Upper lobe of right lung (tissue), 1 donor: Measurements from ENCODE around the gene CAMTA1. TPM values are rescaled to one million over a fixed set of nuclear protein-coding genes. Genes with fewer than 3 reads are reported as not detected.

Source experiments
- ATAC-seq: fragments of 200-7000 bp; cut with Tn5 transposase; one replicate; pipeline ENCODE4 v1.9.1; 2020; ENCODE audit warnings: mild to moderate bottlenecking, moderate library complexity
- DNase-seq: peaks from one replicate; pipeline ENCODE4 v3.0.0-alpha.2; 2020
- H3K27ac ChIP-seq: fragments of 200-600 bp; one replicate; pipeline ENCODE4 v1.8.0; 2022
- H3K27me3 ChIP-seq: fragments of 200-600 bp; one replicate; pipeline ENCODE4 v1.8.0; 2022; ENCODE audit warnings: mild to moderate bottlenecking
- H3K36me3 ChIP-seq: fragments of 200-600 bp; one replicate; pipeline ENCODE4 v1.8.0; 2022
- H3K4me1 ChIP-seq: fragments of 200-600 bp; one replicate; pipeline ENCODE4 v1.8.0; 2022
- H3K4me3 ChIP-seq: fragments of 200-600 bp; one replicate; pipeline ENCODE4 v1.8.0; 2022; ENCODE audit warnings: mild to moderate bottlenecking
- H3K9me3 ChIP-seq: fragments of 200-600 bp; one replicate; pipeline ENCODE4 v1.8.0; 2022
- intact Hi-C: fragments of 100-400 bp; cut with DNase I; formaldehyde crosslinking; loops from one replicate; pipeline ENCODE4 v1.11.0; 2022
- total RNA-seq: library from RNA; stranded (reverse); fragmentation: NEBNext Ultra II Directional; extraction: Animal tissue kit (Norgen Biotek cat#: 25700); gene quantifications from one replicate; pipeline ENCODE4 v1.2.1, GENCODE V29; 2021
- TF ChIP-seq, protein P1 (sequence below): fragments of 200-600 bp; IDR thresholded peaks from one replicate; pipeline ENCODE4 v1.8.0; 2022; ENCODE audit warnings: antibody characterized with exemption
- donor health status: DM: no; HTN: yes; CAD: no; lungs with severe emphysema.

Gene CAMTA1
- total RNA-seq, 1 donor from 2014 or later, result 63.4 TPM

DNA sequence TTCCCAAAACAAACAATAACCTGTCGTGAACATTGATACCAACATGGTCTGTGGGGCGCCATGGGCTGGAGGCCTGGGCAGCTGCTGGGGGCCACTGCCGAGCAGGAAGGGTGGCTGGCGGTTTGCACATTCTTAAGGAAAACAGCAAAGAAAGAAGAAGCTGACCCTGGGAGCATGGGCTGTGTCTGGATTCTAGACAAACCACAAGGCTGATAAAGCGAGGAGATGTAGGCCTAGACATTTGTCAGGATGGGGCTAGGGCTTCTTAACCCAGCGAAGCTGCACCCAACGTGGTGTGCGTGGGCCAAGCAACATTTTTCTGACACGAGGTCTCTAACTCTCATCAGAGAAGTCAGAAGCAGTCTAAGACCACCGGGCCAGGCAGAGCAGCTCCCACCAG is 663.7 kb downstream of the CAMTA1 start:
- no peaks in the 10 kb centered on the region for H3K36me3 ChIP-seq
- no peak for ATAC-seq
- no peak overlapping the region for H3K27ac ChIP-seq
- H3K27me3 ChIP-seq, result no peaks in the 10 kb centered on the region
- no peaks in the 10 kb centered on the region for H3K9me3 ChIP-seq
- TF ChIP-seq, protein P1, sequence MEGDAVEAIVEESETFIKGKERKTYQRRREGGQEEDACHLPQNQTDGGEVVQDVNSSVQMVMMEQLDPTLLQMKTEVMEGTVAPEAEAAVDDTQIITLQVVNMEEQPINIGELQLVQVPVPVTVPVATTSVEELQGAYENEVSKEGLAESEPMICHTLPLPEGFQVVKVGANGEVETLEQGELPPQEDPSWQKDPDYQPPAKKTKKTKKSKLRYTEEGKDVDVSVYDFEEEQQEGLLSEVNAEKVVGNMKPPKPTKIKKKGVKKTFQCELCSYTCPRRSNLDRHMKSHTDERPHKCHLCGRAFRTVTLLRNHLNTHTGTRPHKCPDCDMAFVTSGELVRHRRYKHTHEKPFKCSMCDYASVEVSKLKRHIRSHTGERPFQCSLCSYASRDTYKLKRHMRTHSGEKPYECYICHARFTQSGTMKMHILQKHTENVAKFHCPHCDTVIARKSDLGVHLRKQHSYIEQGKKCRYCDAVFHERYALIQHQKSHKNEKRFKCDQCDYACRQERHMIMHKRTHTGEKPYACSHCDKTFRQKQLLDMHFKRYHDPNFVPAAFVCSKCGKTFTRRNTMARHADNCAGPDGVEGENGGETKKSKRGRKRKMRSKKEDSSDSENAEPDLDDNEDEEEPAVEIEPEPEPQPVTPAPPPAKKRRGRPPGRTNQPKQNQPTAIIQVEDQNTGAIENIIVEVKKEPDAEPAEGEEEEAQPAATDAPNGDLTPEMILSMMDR, result no peak
- no peak for DNase-seq
- intact Hi-C loops, result no loop called here
- no peak overlapping the region for H3K4me3 ChIP-seq
- no peaks in the 10 kb centered on the region for H3K4me1 ChIP-seq

DNA sequence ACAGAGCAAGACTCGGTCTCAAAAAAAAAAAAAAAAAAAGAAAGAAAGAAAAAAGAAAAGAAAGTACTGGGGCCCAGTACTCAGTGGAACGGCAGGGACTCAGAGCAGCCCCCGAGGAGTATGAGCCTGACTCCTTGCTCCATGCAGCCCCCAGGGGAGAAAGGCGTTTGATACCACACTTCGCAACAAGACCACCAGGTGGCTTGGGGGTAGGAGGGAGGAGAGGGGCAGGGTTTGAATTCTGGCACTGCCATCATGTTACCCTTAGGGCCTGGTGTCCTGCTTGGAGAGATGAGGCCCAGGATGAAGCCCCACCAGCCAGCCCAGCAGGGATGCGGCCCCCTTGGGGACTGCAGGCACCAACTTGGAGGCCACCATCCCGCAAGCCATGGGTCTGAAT is 664.5 kb downstream of the CAMTA1 start:
- TF ChIP-seq, protein P1, result no peak
- DNase-seq, result no peak
- intact Hi-C loops, result no loop called here

DNA sequence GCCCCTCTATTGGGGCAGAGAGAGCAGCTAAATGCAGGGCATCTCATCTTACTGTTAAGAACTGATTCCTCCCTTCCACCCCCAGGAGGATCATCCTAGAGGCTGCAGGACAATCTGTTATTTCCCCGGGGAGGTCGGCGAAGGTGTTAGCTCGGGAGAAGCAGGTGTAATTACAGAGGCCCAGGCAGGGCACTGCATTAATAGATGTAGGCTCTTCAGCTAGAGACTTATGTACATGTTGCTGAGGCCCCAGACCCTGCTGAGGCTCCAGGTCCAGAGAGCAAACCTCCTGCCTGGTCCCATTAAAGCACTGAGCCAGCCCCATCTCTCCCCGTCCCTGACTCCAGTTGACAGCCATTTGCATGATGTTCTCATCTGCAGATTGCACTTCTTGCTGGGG is 665.6 kb downstream of the CAMTA1 start:
- ATAC-seq (no peak), DNase-seq (no peak)
- Histone ChIP-seq H3K4me1 (no peaks in the 10 kb centered on the region), H3K27ac (no peak overlapping the region), H3K27me3 (no peaks in the 10 kb centered on the region), H3K4me3 (no peak overlapping the region), H3K9me3 (no peaks in the 10 kb centered on the region), H3K36me3 (no peaks in the 10 kb centered on the region)
- TF ChIP-seq, protein P1, result no peak
- intact Hi-C loops, result no loop called here

More for the DNA sequence above, 664.5 kb downstream of the CAMTA1 start:
- Histone ChIP-seq H3K4me1 (no peaks in the 10 kb centered on the region), H3K9me3 (no peaks in the 10 kb centered on the region), H3K27ac (no peak overlapping the region), H3K4me3 (no peak overlapping the region), H3K36me3 (no peaks in the 10 kb centered on the region), H3K27me3 (no peaks in the 10 kb centered on the region)
- no peak for ATAC-seq

DNA sequence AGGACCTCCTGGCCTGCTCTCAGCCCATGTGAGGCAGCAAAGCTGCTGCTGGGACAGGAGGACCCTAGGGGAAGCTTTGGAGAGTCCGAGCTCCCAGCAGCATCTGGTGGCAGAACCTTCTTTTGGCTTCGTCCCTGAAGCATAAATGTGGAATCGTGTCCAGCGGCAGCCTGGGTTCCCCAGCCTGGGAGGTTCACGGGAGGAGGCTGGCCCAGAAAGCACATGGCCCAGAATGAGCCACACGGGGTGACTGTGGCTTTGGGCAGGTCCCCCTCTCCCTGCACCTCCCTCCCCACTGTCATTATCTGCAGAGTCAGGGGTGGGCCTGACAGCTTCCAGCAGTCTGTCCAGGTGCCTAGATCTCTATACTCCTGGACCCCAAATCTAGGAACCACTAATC is 667.8 kb downstream of the CAMTA1 start:
- no peak overlapping the region for H3K4me3 ChIP-seq
- TF ChIP-seq, protein P1, result no peak
- ATAC-seq (no peak), DNase-seq (no peak)
- H3K27me3 ChIP-seq, result no peaks in the 10 kb centered on the region
- no peaks in the 10 kb centered on the region for H3K4me1 ChIP-seq
- H3K9me3 ChIP-seq, result no peaks in the 10 kb centered on the region
- H3K36me3 ChIP-seq, result no peaks in the 10 kb centered on the region
- intact Hi-C loops, result no loop called here
- no peak overlapping the region for H3K27ac ChIP-seq

DNA sequence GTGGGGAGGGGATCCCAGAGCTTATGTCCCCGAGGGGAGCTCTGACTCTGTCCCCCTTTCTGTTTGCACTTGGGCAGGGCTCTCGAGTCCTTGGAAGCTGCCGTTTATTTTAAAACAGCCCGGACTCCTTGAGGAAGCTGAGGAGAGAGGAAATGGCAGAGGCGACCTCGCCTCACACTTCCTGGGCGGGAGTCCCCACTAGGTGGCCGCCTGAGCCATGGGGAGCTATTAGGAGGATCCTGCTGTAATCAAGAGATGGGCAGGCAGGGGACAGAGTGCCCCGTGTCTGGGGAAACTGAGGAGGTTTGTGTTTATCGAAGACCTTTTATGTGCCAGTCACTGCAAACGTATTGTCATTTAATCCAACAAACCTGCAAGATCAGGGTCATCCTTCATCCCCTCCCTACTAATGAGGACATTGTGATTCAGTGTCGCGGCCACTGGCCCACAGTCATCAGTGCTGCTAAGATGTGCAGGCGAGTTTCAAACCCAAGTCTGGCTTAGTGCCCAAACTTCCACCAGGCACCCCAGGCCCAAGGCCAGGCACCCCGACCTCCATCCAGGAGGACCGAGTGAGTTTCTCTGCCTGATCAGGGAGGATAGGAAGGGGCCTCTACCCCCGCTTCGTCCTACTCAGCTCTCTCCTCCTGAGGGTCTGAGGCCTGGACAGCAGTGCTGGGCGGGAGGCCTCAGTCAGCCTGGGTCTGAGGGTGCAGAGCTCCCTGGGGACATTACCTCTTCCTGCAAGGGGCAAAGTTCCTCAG is 669.0 kb downstream of the CAMTA1 start:
- Histone ChIP-seq H3K4me1 (no peaks in the 10 kb centered on the region), H3K27me3 (no peaks in the 10 kb centered on the region), H3K36me3 (no peaks in the 10 kb centered on the region), H3K9me3 (no peaks in the 10 kb centered on the region), H3K27ac (no peak overlapping the region), H3K4me3 (no peak overlapping the region)
- peak; percentile 61 for ATAC-seq
- TF ChIP-seq, protein P1, result peak; percentile 44
- intact Hi-C loops, result no loop called here
- no peak for DNase-seq
